Stimulated activated effector memory CD8-positive, alpha-beta T cell treated with anti-CD3 and anti-CD28 coated beads, Interleukin-12 subunit alpha, Interleukin-12 subunit beta, amount 100 ng/mL, for 72 hours (primary cell): ENCODE data around the gene SLC1A3.
A peak's percentile ranks its signal among the peaks of the same experiment; 100 is the strongest.
"Not testable (repeated sequence)": the region's sequence is repeated elsewhere in the genome, so short reads cannot be mapped to it uniquely, and the experiment has no call there.

ENCODE experiments used
- ATAC-seq: fragments of 150-1000 bp; cut with Tn5 transposase; 2 replicates; pipeline ENCODE4 v1.10.0; 2021
- DNase-seq, 2 donors: peaks; one replicate each; pipeline ENCODE4 v3.0.0; 2021 to 2022; ENCODE audit warnings: low spot score in 2 of 2
- H3K27ac Mint-ChIP-seq: one replicate; pipeline ENCODE4 v1.8.0; 2022; ENCODE audit warnings: mild to moderate bottlenecking, mixed read lengths
- H3K36me3 Mint-ChIP-seq: one replicate; pipeline ENCODE4 v1.8.0; 2022; ENCODE audit warnings: mild to moderate bottlenecking, mixed read lengths
- H3K4me1 Mint-ChIP-seq: one replicate; pipeline ENCODE4 v1.8.0; 2022; ENCODE audit warnings: mixed read lengths
- H3K4me3 Mint-ChIP-seq: one replicate; pipeline ENCODE4 v1.8.0; 2022; ENCODE audit warnings: mild to moderate bottlenecking, mixed read lengths
- H3K9me3 Mint-ChIP-seq: one replicate; pipeline ENCODE4 v1.8.0; 2022; ENCODE audit warnings: mixed read lengths

Gene SLC1A3

DNA sequence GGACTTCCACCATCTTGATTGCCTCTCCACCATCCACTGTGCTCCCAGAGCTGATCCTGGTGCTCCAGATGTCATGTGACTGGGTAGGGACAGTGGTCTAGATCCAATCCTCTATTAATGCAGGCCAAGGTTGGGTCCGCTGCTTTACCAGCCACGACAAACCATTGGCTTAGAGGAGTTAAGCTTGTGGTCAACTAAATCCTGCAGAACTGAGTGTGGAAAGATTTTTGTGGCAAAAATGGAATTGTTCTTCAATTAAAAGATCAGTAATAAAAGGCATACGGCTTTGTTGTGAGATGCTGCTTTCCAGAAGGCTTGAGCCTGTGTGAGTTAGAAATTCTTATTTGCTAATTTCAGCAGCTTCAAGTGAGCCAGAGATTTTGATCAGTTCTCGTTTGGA is 30.7 kb downstream of the SLC1A3 start:
- no peak overlapping the region for H3K4me3 Mint-ChIP-seq
- no peak overlapping the region for H3K27ac Mint-ChIP-seq
- no peaks in the 10 kb centered on the region for H3K36me3 Mint-ChIP-seq
- ATAC-seq = no peak
- DNase-seq = no peak
- no peaks in the 10 kb centered on the region for H3K4me1 Mint-ChIP-seq
- no peaks in the 10 kb centered on the region for H3K9me3 Mint-ChIP-seq

DNA sequence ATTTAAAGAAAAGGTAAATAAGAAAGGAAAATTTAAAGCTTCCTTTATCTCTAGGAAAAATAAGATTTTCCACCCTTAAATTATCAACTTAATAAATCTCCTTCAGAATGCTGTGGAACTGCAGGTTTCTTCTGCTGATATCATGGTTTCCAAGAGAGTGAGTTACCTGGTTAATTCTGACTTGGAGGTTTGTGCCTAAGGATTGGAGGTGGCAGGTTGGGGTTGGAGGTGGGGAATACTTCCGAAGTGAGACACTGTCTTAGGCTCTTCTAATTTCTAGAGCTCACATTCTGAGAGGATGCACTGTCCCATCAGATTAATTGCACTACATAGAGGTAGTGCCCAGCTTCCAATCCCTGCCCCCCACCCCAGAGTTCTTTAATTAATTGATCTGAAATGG is 31.1 kb downstream of the SLC1A3 start:
- no peak for ATAC-seq
- Mint-ChIP-seq H3K4me1 (no peaks in the 10 kb centered on the region), H3K9me3 (no peaks in the 10 kb centered on the region), H3K36me3 (no peaks in the 10 kb centered on the region), H3K27ac (no peak overlapping the region), H3K4me3 (no peak overlapping the region)
- DNase-seq = no peak

GRCh38 chr5:36638056-36638455 is 31.6 kb downstream of the SLC1A3 start:
- Mint-ChIP-seq H3K4me3 (no peak overlapping the region), H3K27ac (no peak overlapping the region)

DNA sequence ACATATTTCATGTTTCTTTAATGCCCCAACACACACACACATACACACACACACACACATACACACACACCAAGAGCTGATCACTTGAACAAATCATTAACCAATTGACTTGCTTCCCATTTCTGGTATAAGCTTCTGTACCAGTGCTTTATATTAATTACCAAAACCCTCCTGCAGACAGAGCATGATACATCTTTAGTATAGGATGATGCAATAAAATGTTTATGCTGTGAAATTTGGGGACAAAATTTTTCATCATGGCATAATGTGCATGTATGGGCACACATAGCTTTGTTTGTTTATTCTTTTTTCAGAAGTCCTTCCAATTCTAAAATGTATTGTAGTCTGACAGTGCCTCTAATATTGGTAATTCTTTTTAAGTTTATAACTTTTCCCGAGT is 34.5 kb downstream of the SLC1A3 start:
- Mint-ChIP-seq H3K9me3 (no peaks in the 10 kb centered on the region), H3K36me3 (no peaks in the 10 kb centered on the region), H3K27ac (no peak overlapping the region), H3K4me1 (no peaks in the 10 kb centered on the region), H3K4me3 (no peak overlapping the region)
- no peak for ATAC-seq
- DNase-seq = no peak

More at GRCh38 chr5:36638056-36638455, 31.6 kb downstream of the SLC1A3 start:
- Mint-ChIP-seq H3K9me3 (no peaks in the 10 kb centered on the region), H3K36me3 (no peaks in the 10 kb centered on the region), H3K4me1 (no peaks in the 10 kb centered on the region)
- DNase-seq (no peak), ATAC-seq (no peak)

DNA sequence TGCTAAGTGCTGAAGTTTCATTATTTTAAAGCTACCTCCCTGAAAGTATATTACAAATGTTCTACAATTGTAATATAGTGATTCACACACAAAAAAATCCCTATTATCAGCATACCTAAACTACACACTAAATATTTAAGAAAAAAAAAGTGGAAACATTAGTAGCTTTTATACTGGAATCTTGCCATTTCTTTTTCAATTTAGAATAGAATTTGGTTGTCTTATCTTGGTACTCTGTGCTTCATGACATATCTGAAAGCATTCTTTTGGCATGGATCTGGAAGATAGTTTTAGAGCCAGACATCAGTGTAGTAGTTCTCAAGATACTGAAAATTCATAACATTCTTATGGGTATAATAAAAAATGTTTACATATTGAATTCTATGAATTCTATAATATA is 35.0 kb downstream of the SLC1A3 start:
- Mint-ChIP-seq H3K4me3 (no peak overlapping the region), H3K4me1 (no peaks in the 10 kb centered on the region), H3K9me3 (no peaks in the 10 kb centered on the region), H3K27ac (no peak overlapping the region), H3K36me3 (no peaks in the 10 kb centered on the region)
- ATAC-seq (no peak), DNase-seq (no peak)

GRCh38 chr5:36642089-36642488 is 35.7 kb downstream of the SLC1A3 start:
- ATAC-seq (no peak), DNase-seq (no peak)
- Mint-ChIP-seq H3K9me3 (no peaks in the 10 kb centered on the region), H3K4me1 (no peaks in the 10 kb centered on the region), H3K27ac (no peak overlapping the region), H3K36me3 (no peaks in the 10 kb centered on the region), H3K4me3 (no peak overlapping the region)

DNA sequence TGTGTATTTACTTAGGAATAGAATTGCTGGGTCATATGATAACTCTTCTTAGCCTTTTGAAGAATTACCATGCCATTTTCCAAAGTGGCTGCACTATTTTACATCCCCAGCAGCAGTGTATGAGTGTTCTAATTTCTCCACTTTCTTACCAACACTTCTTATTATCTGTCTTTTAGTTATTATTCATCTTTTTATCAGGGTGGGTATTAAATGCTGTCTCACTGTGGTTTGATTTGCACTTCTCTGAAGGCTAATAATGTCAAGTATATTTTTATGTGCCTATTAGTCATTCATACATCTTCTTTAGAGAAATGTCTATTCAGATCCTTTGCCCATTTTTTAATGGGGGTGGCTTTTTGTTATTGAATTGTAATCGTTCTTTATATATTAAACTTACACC is 36.8 kb downstream of the SLC1A3 start:
- no peak overlapping the region for H3K4me3 Mint-ChIP-seq
- no peak for ATAC-seq
- no peak for DNase-seq
- no peaks in the 10 kb centered on the region for H3K4me1 Mint-ChIP-seq
- no peaks in the 10 kb centered on the region for H3K9me3 Mint-ChIP-seq
- no peaks in the 10 kb centered on the region for H3K36me3 Mint-ChIP-seq
- H3K27ac Mint-ChIP-seq = no peak overlapping the region

DNA sequence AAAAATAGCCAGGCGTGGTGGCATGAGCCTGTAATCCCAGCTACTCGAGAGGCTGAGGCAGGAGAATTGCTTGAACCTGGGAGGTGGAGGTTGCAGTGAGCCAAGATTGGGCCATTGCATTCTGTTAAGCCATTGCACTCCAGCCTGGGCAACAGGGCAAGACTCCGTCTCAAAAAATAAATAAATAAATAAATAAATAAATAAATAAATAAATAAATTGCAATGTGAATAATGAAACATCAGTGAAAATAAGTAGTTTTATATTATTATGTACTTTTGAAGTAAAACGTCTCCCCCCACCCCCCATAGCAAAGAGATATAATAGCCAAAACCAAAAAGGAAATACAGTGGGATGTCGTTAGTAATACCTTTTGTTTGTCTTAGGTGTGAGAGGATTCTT is 37.4 kb downstream of the SLC1A3 start:
- DNase-seq, H3K27ac Mint-ChIP-seq, H3K4me1 Mint-ChIP-seq, H3K4me3 Mint-ChIP-seq, H3K36me3 Mint-ChIP-seq, ATAC-seq, H3K9me3 Mint-ChIP-seq: not testable (repeated sequence)

DNA sequence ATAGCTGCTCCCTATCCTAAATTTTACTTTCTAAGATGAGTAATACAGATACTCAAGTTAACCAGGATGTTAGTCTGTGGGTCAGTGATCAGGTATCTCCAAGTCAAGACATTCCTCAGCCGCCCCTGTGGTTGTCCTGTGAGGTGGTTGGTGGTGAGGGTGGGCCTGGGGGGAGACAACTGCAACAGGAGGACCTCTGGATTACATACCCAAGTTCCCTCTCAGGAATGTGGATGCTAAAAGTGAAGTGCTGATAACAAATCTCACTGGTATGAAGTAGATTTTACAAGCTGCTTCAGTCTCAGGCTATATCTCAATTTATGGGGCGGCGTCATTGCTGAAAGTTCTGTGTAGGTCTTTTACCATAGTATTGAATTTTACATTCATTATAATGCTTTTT is 38.3 kb downstream of the SLC1A3 start:
- no peaks in the 10 kb centered on the region for H3K36me3 Mint-ChIP-seq
- H3K27ac Mint-ChIP-seq = no peak overlapping the region
- no peak overlapping the region for H3K4me3 Mint-ChIP-seq
- ATAC-seq (no peak), DNase-seq (no peak)
- no peaks in the 10 kb centered on the region for H3K9me3 Mint-ChIP-seq
- no peaks in the 10 kb centered on the region for H3K4me1 Mint-ChIP-seq

DNA sequence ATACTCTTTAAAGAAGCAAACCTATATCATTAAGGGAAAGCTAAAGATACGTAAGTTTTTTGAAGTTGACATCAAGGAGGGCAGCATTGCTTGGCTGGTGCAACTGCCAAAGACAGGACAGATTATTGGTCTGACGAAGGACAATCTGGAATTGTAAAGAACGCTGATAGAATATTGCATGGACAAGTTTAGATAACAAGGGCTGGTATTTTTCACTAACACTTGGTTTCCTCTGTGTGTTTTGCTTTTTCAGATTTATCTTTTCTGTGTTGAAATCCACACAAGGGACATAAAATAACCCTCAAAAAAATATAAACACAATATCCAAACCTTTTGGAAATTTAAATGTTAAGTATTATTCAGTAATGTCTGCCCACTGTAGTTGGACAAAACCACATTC is 39.7 kb downstream of the SLC1A3 start:
- Mint-ChIP-seq H3K36me3 (no peaks in the 10 kb centered on the region), H3K4me1 (no peaks in the 10 kb centered on the region), H3K27ac (no peak overlapping the region), H3K9me3 (no peaks in the 10 kb centered on the region), H3K4me3 (no peak overlapping the region)
- DNase-seq (no peak), ATAC-seq (no peak)

DNA sequence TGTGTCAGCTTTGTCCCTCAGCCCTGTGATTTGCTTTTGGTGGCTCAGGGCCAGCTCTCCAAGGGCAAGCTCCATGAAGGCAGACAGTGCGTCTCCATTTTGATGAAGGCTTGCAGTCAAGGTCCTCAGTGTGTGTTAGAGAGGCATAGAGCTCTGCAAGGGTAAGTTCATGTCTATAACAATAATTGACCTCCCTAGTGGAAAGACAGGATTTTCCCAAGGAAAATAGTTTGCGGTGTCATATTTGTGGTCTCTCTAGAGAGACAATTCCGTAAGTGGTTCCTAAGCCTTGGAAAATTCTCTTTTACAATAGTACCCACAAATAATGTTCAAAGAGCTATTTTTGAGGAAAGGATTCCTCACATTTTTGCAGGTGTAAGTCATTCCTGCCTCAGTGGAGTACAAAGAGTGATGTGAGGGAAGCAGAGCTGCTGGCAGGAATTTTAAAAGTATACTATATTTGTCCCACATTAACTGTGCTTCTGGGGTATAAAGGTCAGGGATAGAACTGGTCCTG is 40.2 kb downstream of the SLC1A3 start:
- H3K36me3 Mint-ChIP-seq = no peaks in the 10 kb centered on the region
- DNase-seq (no peak), ATAC-seq (no peak)
- H3K27ac Mint-ChIP-seq = no peak overlapping the region
- H3K4me1 Mint-ChIP-seq = no peaks in the 10 kb centered on the region
- H3K9me3 Mint-ChIP-seq = no peaks in the 10 kb centered on the region
- H3K4me3 Mint-ChIP-seq = no peak overlapping the region

GRCh38 chr5:36647046-36647445 is 40.6 kb downstream of the SLC1A3 start:
- no peak overlapping the region for H3K4me3 Mint-ChIP-seq
- no peak overlapping the region for H3K27ac Mint-ChIP-seq
- no peaks in the 10 kb centered on the region for H3K4me1 Mint-ChIP-seq
- no peak for ATAC-seq
- H3K9me3 Mint-ChIP-seq = no peaks in the 10 kb centered on the region
- no peak for DNase-seq
- H3K36me3 Mint-ChIP-seq = no peaks in the 10 kb centered on the region

DNA sequence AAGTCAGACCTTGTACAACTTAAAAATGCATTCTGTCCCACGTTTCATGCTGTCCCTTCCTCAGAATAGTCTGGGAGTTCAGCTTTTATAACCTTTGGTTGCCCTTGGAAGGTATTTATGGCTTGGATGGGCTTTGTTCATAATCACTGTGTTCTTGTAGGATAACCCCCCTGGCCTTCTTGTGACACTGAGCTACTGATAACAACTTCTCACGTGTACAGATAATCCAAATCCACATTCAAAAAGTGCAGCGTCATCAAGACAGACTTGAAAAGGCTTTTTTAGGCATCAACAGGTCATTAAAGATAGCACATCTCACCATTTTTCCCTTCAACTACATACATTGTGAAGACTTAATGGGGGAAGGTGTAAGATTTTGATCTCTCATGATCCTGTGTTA is 42.0 kb downstream of the SLC1A3 start:
- DNase-seq (no peak), ATAC-seq (no peak)
- H3K9me3 Mint-ChIP-seq = no peaks in the 10 kb centered on the region
- no peaks in the 10 kb centered on the region for H3K4me1 Mint-ChIP-seq
- H3K4me3 Mint-ChIP-seq = no peak overlapping the region
- no peaks in the 10 kb centered on the region for H3K36me3 Mint-ChIP-seq
- H3K27ac Mint-ChIP-seq = no peak overlapping the region

DNA sequence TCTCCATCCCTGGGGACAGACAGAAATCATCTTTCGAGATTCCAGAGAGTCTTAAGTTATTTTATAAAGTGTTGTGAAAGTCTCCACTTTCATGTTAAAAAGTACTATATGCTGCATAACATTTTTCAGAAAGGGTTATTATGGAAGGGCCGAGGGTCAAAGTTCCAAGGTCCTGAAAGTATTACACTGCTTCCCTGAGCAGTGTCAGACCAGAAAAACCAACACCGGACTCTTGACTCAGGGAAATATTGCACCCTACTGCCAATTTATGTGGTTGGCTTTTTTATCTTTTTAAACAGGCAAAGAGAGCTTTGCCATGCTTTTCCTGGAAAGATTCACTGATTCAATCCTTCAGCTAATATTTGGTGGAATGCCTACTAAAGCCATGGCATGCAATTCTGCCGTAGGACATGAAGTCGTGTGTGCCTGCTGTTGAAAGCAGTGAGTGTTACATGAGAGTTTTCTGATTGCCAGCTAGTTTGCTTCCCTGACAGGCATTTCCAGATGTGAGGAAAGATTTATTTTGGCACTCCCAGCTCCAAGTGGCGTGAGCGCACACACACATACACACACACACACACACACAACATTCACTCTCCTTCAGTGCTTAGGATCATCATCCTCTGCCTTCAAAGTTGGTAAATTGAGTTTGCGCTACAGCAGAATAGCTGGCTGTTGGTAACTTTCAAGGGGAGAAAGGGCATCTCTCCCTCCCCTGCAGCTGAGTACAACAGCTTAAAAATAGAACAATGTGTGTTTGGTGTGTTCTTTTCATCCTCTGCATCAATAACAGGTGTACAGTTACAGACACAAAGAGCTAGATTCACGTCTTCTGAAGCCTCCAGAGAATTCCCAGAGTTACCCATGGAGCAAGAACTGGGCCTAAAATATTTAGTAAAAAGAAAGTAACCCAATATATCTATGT is 45.6 kb downstream of the SLC1A3 start:
- Mint-ChIP-seq H3K27ac (no peak overlapping the region), H3K36me3 (no peaks in the 10 kb centered on the region)
- no peak for ATAC-seq

DNA sequence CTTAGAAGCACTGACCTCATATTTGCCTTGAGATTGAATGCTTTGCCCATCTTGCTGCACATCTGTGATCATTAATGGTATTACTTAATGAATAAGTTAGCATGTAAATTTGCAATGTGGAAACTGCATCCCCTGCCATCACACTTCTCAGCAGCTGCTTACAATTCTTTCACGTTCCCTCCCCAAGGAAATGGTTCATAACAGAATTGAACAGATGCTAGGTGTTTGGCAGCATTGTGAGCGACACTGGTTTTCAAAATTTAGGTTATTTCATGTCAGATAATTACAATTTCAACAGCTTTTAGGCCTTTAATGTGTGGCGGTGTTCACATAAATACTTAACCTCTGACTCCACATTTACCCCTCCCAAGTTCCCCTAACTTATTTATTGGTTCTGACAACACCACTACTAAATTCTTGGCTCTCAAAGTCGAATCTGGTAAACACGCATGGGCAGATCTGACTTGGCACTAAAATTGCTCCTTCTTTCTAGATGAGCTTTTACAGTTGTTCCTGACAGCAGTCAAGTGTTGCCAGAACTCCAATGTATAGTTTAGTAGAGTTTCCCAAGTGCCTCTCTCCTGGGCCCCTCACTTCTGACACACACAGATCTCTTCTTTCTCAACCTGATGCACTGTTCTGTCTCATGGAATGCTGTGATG is 46.8 kb downstream of the SLC1A3 start:
- ATAC-seq = no peak
- H3K4me1 Mint-ChIP-seq = no peaks in the 10 kb centered on the region

More for the DNA sequence above, 45.6 kb downstream of the SLC1A3 start:
- H3K9me3 Mint-ChIP-seq = no peaks in the 10 kb centered on the region
- no peaks in the 10 kb centered on the region for H3K4me1 Mint-ChIP-seq
- no peak for DNase-seq
- no peak overlapping the region for H3K4me3 Mint-ChIP-seq

GRCh38 chr5:36654564-36654963 is 48.2 kb downstream of the SLC1A3 start:
- ATAC-seq (peak; percentile 21), DNase-seq (no peak)
- H3K36me3 Mint-ChIP-seq = no peaks in the 10 kb centered on the region
- H3K27ac Mint-ChIP-seq = no peak overlapping the region
- H3K4me3 Mint-ChIP-seq = no peak overlapping the region
- no peaks in the 10 kb centered on the region for H3K4me1 Mint-ChIP-seq
- H3K9me3 Mint-ChIP-seq = no peaks in the 10 kb centered on the region

More for the DNA sequence above, 46.8 kb downstream of the SLC1A3 start:
- H3K27ac Mint-ChIP-seq = no peak overlapping the region
- no peaks in the 10 kb centered on the region for H3K9me3 Mint-ChIP-seq
- H3K4me3 Mint-ChIP-seq = no peak overlapping the region
- no peaks in the 10 kb centered on the region for H3K36me3 Mint-ChIP-seq
- no peak for DNase-seq
